Upper lobe of right lung (tissue), 1 donor: Measurements from ENCODE around the gene CELF5. TPM values are rescaled to one million over a fixed set of nuclear protein-coding genes. Genes with fewer than 3 reads are reported as not detected.
A peak's percentile ranks its signal among the peaks of the same experiment; 100 is the strongest.

ENCODE experiments used
- ATAC-seq: fragments of 200-7000 bp; cut with Tn5 transposase; one replicate; pipeline ENCODE4 v1.9.1; 2020; ENCODE audit warnings: mild to moderate bottlenecking, moderate library complexity
- DNase-seq: peaks from one replicate; pipeline ENCODE4 v3.0.0-alpha.2; 2020
- H3K27ac ChIP-seq: fragments of 200-600 bp; one replicate; pipeline ENCODE4 v1.8.0; 2022
- H3K27me3 ChIP-seq: fragments of 200-600 bp; one replicate; pipeline ENCODE4 v1.8.0; 2022; ENCODE audit warnings: mild to moderate bottlenecking
- H3K36me3 ChIP-seq: fragments of 200-600 bp; one replicate; pipeline ENCODE4 v1.8.0; 2022
- H3K4me1 ChIP-seq: fragments of 200-600 bp; one replicate; pipeline ENCODE4 v1.8.0; 2022
- H3K4me3 ChIP-seq: fragments of 200-600 bp; one replicate; pipeline ENCODE4 v1.8.0; 2022; ENCODE audit warnings: mild to moderate bottlenecking
- H3K9me3 ChIP-seq: fragments of 200-600 bp; one replicate; pipeline ENCODE4 v1.8.0; 2022
- intact Hi-C: fragments of 100-400 bp; cut with DNase I; formaldehyde crosslinking; loops from one replicate; pipeline ENCODE4 v1.11.0; 2022
- total RNA-seq: library from RNA; stranded (reverse); fragmentation: NEBNext Ultra II Directional; extraction: Animal tissue kit (Norgen Biotek cat#: 25700); gene quantifications from one replicate; pipeline ENCODE4 v1.2.1, GENCODE V29; 2021
- TF ChIP-seq, protein P1 (sequence below): fragments of 200-600 bp; IDR thresholded peaks from one replicate; pipeline ENCODE4 v1.8.0; 2022; ENCODE audit warnings: antibody characterized with exemption
- donor health status: DM: no; HTN: yes; CAD: no; lungs with severe emphysema.

Gene CELF5
- total RNA-seq, 1 donor from 2014 or later, result not detected

DNA sequence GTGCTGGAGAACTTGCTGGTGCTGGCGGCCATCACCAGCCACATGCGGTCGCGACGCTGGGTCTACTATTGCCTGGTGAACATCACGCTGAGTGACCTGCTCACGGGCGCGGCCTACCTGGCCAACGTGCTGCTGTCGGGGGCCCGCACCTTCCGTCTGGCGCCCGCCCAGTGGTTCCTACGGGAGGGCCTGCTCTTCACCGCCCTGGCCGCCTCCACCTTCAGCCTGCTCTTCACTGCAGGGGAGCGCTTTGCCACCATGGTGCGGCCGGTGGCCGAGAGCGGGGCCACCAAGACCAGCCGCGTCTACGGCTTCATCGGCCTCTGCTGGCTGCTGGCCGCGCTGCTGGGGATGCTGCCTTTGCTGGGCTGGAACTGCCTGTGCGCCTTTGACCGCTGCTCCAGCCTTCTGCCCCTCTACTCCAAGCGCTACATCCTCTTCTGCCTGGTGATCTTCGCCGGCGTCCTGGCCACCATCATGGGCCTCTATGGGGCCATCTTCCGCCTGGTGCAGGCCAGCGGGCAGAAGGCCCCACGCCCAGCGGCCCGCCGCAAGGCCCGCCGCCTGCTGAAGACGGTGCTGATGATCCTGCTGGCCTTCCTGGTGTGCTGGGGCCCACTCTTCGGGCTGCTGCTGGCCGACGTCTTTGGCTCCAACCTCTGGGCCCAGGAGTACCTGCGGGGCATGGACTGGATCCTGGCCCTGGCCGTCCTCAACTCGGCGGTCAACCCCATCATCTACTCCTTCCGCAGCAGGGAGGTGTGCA, 45.3 kb upstream of the CELF5 start:
- no peaks in the 10 kb centered on the region for H3K27me3 ChIP-seq
- no peaks in the 10 kb centered on the region for H3K36me3 ChIP-seq
- peaks cover 14% of the 10 kb centered on the region for H3K4me1 ChIP-seq
- H3K9me3 ChIP-seq, result no peaks in the 10 kb centered on the region
- intact Hi-C loops, result no loop called here
- TF ChIP-seq, protein P1, sequence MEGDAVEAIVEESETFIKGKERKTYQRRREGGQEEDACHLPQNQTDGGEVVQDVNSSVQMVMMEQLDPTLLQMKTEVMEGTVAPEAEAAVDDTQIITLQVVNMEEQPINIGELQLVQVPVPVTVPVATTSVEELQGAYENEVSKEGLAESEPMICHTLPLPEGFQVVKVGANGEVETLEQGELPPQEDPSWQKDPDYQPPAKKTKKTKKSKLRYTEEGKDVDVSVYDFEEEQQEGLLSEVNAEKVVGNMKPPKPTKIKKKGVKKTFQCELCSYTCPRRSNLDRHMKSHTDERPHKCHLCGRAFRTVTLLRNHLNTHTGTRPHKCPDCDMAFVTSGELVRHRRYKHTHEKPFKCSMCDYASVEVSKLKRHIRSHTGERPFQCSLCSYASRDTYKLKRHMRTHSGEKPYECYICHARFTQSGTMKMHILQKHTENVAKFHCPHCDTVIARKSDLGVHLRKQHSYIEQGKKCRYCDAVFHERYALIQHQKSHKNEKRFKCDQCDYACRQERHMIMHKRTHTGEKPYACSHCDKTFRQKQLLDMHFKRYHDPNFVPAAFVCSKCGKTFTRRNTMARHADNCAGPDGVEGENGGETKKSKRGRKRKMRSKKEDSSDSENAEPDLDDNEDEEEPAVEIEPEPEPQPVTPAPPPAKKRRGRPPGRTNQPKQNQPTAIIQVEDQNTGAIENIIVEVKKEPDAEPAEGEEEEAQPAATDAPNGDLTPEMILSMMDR, result no peak
- ATAC-seq, result peak; percentile 4
- peak overlapping the region; percentile 83 for H3K27ac ChIP-seq
- DNase-seq, result peak; percentile 72
- peak overlapping the region; percentile 51 for H3K4me3 ChIP-seq

DNA sequence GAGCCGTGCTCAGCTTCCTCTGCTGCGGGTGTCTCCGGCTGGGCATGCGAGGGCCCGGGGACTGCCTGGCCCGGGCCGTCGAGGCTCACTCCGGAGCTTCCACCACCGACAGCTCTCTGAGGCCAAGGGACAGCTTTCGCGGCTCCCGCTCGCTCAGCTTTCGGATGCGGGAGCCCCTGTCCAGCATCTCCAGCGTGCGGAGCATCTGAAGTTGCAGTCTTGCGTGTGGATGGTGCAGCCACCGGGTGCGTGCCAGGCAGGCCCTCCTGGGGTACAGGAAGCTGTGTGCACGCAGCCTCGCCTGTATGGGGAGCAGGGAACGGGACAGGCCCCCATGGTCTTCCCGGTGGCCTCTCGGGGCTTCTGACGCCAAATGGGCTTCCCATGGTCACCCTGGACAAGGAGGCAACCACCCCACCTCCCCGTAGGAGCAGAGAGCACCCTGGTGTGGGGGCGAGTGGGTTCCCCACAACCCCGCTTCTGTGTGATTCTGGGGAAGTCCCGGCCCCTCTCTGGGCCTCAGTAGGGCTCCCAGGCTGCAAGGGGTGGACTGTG, 44.6 kb upstream of the CELF5 start:
- H3K4me1 ChIP-seq, result peaks cover 18% of the 10 kb centered on the region
- no peaks in the 10 kb centered on the region for H3K36me3 ChIP-seq
- DNase-seq (no peak), ATAC-seq (peak; percentile 1)
- H3K9me3 ChIP-seq, result no peaks in the 10 kb centered on the region
- H3K27me3 ChIP-seq, result no peaks in the 10 kb centered on the region
- intact Hi-C loops, result no loop called here
- TF ChIP-seq, protein P1, result no peak
- peak overlapping the region; percentile 51 for H3K4me3 ChIP-seq
- peak overlapping the region; percentile 83 for H3K27ac ChIP-seq

DNA sequence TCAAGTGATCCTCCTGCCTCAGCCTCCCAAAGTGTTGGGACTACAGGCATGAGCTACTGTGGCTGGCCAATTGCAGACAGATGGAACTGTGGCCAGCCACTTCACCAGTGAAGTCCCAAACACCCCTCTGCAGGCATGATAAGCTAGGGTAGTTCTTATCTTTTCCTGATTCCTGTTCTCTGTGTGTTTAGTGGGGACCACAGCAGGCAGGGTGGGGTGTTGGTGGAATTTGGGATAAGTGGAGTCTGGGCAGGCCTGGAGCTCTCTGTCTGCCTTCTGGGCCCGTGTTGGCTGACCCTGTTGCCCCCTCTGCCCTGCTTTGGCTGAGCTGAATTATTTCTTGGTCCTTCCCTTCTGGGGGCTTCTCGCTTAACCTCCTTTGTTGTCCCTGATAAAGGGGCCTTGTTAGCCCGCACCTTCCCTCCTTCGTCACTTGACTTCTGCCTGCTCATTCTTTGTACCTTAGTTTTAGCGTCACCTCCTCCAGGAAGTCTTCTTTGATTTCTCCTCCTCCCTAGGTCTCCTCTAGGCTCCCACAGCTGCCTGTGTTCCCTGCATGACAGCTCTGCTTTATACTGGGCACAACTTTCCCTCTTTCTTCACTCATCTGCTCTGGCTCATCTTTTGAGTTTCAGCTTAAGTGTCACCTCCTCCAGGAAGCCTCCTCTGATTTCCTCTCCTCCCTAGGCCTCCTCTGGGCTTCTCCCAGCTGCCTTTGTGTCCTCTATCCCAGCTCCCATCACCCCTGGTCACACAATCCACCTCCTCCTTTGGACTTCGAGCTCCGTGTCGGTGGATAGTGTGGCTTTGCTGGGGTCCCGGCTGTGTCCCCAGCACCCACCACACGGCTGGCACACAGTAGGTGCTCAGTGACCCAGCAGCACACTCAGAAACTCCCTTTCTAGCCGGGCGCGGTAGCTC, 40.5 kb upstream of the CELF5 start:
- intact Hi-C loops, result no loop called here
- TF ChIP-seq, protein P1, result no peak

DNA sequence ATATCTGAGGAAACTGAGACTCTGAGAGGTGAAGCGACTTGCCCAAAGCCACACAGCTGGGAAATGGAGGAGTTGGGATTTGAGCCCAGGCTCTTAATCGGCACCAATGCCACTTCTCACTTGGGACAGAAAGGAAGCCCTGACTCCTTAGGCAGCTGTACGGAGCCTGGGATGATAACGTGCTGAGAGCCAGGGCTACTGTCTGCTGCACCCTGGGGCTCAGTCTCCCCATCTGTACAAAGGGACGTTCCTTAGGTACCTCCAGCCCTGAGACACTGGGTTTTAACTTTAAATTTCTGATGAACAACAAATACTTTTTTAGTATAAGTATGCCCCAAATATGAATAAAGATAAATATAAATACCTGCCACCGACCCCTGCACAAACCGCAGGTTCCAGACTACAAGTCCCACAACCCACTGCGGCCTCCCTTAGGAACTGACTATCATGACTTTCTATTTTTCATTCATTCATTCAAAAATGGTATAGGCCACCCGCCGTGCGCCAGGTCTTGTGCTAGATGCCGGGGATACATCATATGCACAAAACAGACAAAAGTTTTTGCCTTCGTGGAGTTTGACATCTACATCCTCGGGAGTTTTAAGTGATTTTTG, 39.5 kb upstream of the CELF5 start:
- peak; percentile 83 for DNase-seq
- Histone ChIP-seq H3K36me3 (no peaks in the 10 kb centered on the region), H3K4me3 (peak overlapping the region; percentile 95), H3K9me3 (no peaks in the 10 kb centered on the region), H3K4me1 (peaks cover 27% of the 10 kb centered on the region), H3K27me3 (no peaks in the 10 kb centered on the region), H3K27ac (peak overlapping the region; percentile 83)
- intact Hi-C loops, result no loop called here
- TF ChIP-seq, protein P1, result no peak
- ATAC-seq, result peak; percentile 5

More for the DNA sequence above, 40.5 kb upstream of the CELF5 start:
- DNase-seq (no peak), ATAC-seq (no peak)
- Histone ChIP-seq H3K27ac (peak overlapping the region; percentile 17), H3K9me3 (no peaks in the 10 kb centered on the region), H3K4me1 (peaks cover 27% of the 10 kb centered on the region), H3K4me3 (no peak overlapping the region), H3K36me3 (no peaks in the 10 kb centered on the region), H3K27me3 (no peaks in the 10 kb centered on the region)

DNA sequence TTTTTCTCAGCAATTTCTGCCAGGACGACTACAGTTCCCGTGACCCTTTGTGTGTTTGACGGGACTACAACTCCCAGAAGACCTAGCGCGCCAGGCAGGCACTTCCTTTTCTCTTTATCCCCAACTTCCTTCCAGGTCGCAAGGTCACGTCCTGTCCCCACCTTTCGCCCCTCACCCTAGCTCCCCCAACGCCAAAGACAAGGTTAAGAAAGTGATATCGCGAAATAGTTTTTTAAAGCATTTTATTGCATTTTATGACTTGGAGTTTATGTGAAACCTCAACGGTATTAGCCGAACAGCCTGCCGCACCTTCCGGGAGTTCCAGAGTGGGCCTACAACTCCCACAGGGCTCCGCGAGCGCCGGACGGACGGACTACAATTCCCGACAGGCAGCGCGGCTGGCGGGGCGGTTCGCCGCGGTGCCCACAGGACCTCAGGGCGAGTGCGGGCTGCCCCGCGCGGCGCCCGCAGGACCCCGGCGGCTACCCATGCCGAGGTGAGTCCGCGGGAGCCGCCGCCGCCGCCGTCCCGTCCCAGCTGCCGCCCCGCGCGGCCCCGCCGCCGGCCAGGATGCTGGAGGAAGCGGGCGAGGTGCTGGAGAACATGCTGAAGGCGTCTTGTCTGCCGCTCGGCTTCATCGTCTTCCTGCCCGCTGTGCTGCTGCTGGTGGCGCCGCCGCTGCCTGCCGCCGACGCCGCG, 38.9 kb upstream of the CELF5 start, which contains the start of gene NCLN:
Gene NCLN (plus strand): TSS at position 470 of the 699 bp plus-strand sequence. CDS start 101 bp downstream, at position 571.
- Histone ChIP-seq H3K4me1 (peaks cover 27% of the 10 kb centered on the region), H3K9me3 (no peaks in the 10 kb centered on the region), H3K36me3 (no peaks in the 10 kb centered on the region), H3K27ac (peak within 1 kb of the TSS; percentile 83), H3K4me3 (peak within 1 kb of the TSS; percentile 95), H3K27me3 (no peaks in the 10 kb centered on the region)
- intact Hi-C loops, result no loop called here
- TF ChIP-seq, protein P1, result no peak
- ATAC-seq, result peak; percentile 95
- peak; percentile 97 for DNase-seq
